Sigmoid colon (tissue), 7 donors: Measurements from ENCODE around the gene AUTS2. TPM values are rescaled to one million over a fixed set of nuclear protein-coding genes. Genes with fewer than 3 reads are reported as not detected.

ENCODE experiments used
- DNase-seq: peaks from one replicate; pipeline ENCODE4 v3.0.0-alpha.2; 2019
- H3K27ac ChIP-seq, 4 donors: fragments of 200-600 bp; sonication (generic); one replicate each; pipeline ENCODE4 v1.5.1; 2016 to 2019; ENCODE audit warnings: mild to moderate bottlenecking in 1 of 4
- H3K27me3 ChIP-seq, 3 donors: fragments of 200-600 bp; sonication (generic); one replicate each; pipeline ENCODE4 v1.5.1; 2019; ENCODE audit warnings: mild to moderate bottlenecking in 1 of 3
- H3K36me3 ChIP-seq, 4 donors: fragments of 200-600 bp; sonication (generic); one replicate each; pipeline ENCODE4 v1.5.1; 2016 to 2019
- H3K4me1 ChIP-seq, 4 donors: fragments of 200-600 bp; sonication (generic); one replicate each; pipeline ENCODE4 v1.5.1; 2017 to 2019
- H3K4me3 ChIP-seq, 4 donors: fragments of 200-600 bp; sonication (generic); one replicate each; pipeline ENCODE4 v1.5.1; 2017 to 2019; ENCODE audit warnings: mild to moderate bottlenecking in 2 of 4, moderate library complexity in 1 of 4
- H3K9me3 ChIP-seq, 4 donors: fragments of 200-600 bp in 3 of 4; sonication (generic) in 3 of 4; one replicate each; pipeline versions ENCODE4 v1.5.1 to v1.6.1; 2013 to 2019
- EP300 ChIP-seq, 4 donors: sonication (generic); formaldehyde crosslinking; IDR thresholded peaks; one replicate each; pipeline ENCODE4 v1.6.1; 2017; ENCODE audit warnings: antibody characterized with exemption in 4 of 4
- POLR2A ChIP-seq, 2 donors: fragments of 450-650 bp; IDR thresholded peaks; one replicate each; pipeline ENCODE4 v1.6.1; 2016; ENCODE audit warnings: antibody characterized with exemption in 2 of 2, mild to moderate bottlenecking in 2 of 2, moderate library complexity in 2 of 2
- POLR2AphosphoS5 ChIP-seq, 4 donors: sonication (generic); formaldehyde crosslinking; IDR thresholded peaks; one replicate each; pipeline ENCODE4 v1.6.1; 2017; ENCODE audit warnings: antibody characterized with exemption in 4 of 4
- WGBS, 2 donors: extraction: QIAGEN DNeasy Blood & Tissue Kit; methylation state at CpG; one replicate each; pipeline ENCODE4 v1.1.7; 2013; 5-methylcytosine and 5-hydroxymethylcytosine counted together
- intact Hi-C: fragments of 100-400 bp; cut with DNase I; formaldehyde crosslinking; loops from one replicate; pipeline ENCODE4 v1.15.1; 2023
- polyA plus RNA-seq, 3 donors: library from polyadenylated mRNA; stranded (reverse); fragments of 200-250 nt; gene quantifications; one replicate each; pipeline ENCODE4 v1.2.3, GENCODE V29; 2013
- total RNA-seq, 4 donors: library from RNA; depleted of rRNA; stranded (reverse); fragments of >200 nt; gene quantifications; one replicate each; pipeline ENCODE4 v1.1.0, GENCODE V29; 2016
- TF ChIP-seq, protein P1 (sequence below), 4 experiments: fragments of 450-650 bp in 3 of 4; fragments of 200-600 bp in 1 of 4; IDR thresholded peaks; one replicate each; pipeline ENCODE4 v1.5.1; 2016 to 2019; ENCODE audit warnings: antibody characterized with exemption in 4 of 4, mild to moderate bottlenecking in 3 of 4, moderate library complexity in 2 of 4
- donor health status: healthy with polysubstance abuse.
- donor health status: Bipolar disorder and iron deficiency.
- donor health status: healthy.

Gene AUTS2
- total and polyA plus RNA-seq, 7 donors = 3.6 to 55.7 (median 25.5) TPM

DNA sequence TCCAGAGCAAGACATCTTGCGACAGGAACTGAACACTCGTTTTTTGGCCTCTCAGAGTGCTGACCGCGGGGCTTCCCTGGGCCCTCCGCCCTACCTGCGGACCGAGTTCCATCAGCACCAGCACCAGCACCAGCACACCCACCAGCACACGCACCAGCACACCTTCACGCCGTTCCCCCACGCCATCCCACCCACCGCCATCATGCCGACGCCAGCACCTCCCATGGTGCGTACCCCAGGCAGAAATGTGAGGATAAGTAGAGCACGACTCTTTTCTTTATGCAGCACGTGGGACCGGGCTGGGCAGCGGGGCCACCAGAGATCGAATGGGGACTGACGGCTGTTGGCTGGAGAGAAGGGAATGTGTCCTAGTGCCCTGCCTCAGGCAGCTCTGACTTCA is 1167.8 kb downstream of the AUTS2 start:
- WGBS, 2 donors = 96 to 97% methylated on average over 21 of the region's 21 CpGs
- Histone ChIP-seq H3K36me3 (peaks cover 0 to 29% (median 10%) of the 10 kb centered on the region in 4 donors), H3K27me3 (no peaks in the 10 kb centered on the region), H3K27ac (no peak overlapping the region), H3K4me1 (no peaks in the 10 kb centered on the region), H3K4me3 (no peak overlapping the region), H3K9me3 (no peaks in the 10 kb centered on the region)
- no peak for DNase-seq
- intact Hi-C loops = no loop called here
- TF ChIP-seq POLR2A (IDR thresholded peaks at IDR 0.05) (no peak), POLR2AphosphoS5 (IDR thresholded peaks at IDR 0.05) (no peak), EP300 (IDR thresholded peaks at IDR 0.05) (no peak)
- TF ChIP-seq, protein P1, sequence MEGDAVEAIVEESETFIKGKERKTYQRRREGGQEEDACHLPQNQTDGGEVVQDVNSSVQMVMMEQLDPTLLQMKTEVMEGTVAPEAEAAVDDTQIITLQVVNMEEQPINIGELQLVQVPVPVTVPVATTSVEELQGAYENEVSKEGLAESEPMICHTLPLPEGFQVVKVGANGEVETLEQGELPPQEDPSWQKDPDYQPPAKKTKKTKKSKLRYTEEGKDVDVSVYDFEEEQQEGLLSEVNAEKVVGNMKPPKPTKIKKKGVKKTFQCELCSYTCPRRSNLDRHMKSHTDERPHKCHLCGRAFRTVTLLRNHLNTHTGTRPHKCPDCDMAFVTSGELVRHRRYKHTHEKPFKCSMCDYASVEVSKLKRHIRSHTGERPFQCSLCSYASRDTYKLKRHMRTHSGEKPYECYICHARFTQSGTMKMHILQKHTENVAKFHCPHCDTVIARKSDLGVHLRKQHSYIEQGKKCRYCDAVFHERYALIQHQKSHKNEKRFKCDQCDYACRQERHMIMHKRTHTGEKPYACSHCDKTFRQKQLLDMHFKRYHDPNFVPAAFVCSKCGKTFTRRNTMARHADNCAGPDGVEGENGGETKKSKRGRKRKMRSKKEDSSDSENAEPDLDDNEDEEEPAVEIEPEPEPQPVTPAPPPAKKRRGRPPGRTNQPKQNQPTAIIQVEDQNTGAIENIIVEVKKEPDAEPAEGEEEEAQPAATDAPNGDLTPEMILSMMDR (IDR thresholded peaks at IDR 0.05) = no peak

DNA sequence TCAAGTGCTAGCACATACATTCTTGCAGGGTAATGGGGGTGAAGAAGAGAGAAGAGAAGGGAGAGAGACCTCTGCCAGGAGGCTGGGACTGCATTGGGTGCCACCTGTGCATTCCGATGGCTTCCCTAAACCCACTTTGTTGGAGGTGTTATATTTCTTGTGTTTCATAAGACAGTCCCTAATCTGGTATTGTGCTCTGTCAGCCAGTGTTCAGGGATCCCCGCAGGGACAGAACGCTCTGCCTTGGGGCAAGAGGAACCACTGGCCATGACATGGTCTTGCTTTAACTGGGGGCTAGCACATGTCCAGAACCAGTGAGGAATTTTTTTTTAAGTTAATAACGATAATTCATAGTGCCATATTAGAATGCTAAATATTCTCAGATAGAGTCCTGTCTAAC is 1168.4 kb downstream of the AUTS2 start:
- no peak for DNase-seq
- H3K36me3 ChIP-seq = peaks cover 0 to 32% (median 10%) of the 10 kb centered on the region in 4 donors
- 97 to 98% methylated on average over 4 of the region's 4 CpGs for WGBS, 2 donors
- intact Hi-C loops = no loop called here
- no peaks in the 10 kb centered on the region for H3K27me3 ChIP-seq
- no peak overlapping the region for H3K27ac ChIP-seq
- H3K4me3 ChIP-seq = no peak overlapping the region
- TF ChIP-seq, protein P1 (IDR thresholded peaks at IDR 0.05) = no peak
- no peak for TF ChIP-seq POLR2A (IDR thresholded peaks at IDR 0.05)
- no peak for TF ChIP-seq POLR2AphosphoS5 (IDR thresholded peaks at IDR 0.05)
- no peak for TF ChIP-seq EP300 (IDR thresholded peaks at IDR 0.05)
- H3K9me3 ChIP-seq = no peaks in the 10 kb centered on the region
- no peaks in the 10 kb centered on the region for H3K4me1 ChIP-seq

DNA sequence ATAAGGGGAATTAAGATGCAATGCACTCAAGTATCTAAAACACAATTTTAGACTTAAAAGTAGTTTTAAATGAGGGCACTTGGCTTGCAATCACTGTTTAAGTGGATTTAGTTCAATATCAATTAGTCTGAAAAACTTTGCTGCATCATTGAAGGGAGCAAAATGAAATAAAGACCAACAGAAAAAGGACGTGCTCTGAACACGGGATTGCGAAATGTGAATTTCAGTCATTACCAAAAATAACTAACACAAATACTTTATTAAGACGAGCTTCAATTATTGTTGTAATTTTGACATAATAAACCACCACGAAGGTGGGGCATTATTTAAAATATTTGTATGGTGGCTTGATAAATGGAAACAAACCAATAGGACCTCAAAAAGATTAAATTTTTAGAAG is 1171.9 kb downstream of the AUTS2 start:
- Histone ChIP-seq H3K9me3 (no peaks in the 10 kb centered on the region), H3K27me3 (no peaks in the 10 kb centered on the region), H3K4me1 (no peaks in the 10 kb centered on the region), H3K4me3 (no peak overlapping the region), H3K36me3 (peaks cover 0 to 42% (median 15%) of the 10 kb centered on the region in 4 donors), H3K27ac (no peak overlapping the region)
- 93% methylated on average over 5 of the region's 5 CpGs for WGBS, 2 donors
- intact Hi-C loops = no loop called here
- DNase-seq = no peak
- TF ChIP-seq POLR2AphosphoS5 (IDR thresholded peaks at IDR 0.05) (no peak), POLR2A (IDR thresholded peaks at IDR 0.05) (no peak), EP300 (IDR thresholded peaks at IDR 0.05) (no peak)
- TF ChIP-seq, protein P1 (IDR thresholded peaks at IDR 0.05) = no peak

DNA sequence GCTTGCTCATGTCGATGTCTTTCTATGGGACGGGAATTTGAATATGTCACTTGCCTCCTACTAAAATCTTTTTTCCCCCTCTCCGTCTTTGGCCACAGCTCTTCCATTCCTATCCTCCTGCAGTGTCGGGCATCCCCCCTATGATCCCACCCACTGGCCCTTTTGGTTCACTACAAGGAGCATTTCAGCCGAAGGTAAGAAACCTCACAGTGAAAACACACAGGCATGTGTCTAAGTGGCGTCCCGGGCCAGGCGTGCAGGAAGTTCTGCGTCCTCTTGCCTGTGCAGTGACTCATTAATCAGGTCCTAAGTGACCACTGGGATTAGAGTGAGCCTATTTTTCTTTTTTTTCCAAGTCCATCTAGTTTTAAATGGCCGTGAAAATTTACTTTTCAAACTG is 1173.2 kb downstream of the AUTS2 start:
- WGBS, 2 donors = 93 to 96% methylated on average over 10 of the region's 10 CpGs
- no peaks in the 10 kb centered on the region for H3K4me1 ChIP-seq
- H3K9me3 ChIP-seq = no peaks in the 10 kb centered on the region
- intact Hi-C loops = no loop called here
- no peak for TF ChIP-seq EP300 (IDR thresholded peaks at IDR 0.05)
- TF ChIP-seq POLR2A (IDR thresholded peaks at IDR 0.05) = no peak
- TF ChIP-seq, protein P1 (IDR thresholded peaks at IDR 0.05) = no peak
- no peak for TF ChIP-seq POLR2AphosphoS5 (IDR thresholded peaks at IDR 0.05)
- no peaks in the 10 kb centered on the region for H3K27me3 ChIP-seq
- H3K36me3 ChIP-seq = peaks cover 0 to 33% (median 7%) of the 10 kb centered on the region in 4 donors
- no peak overlapping the region for H3K4me3 ChIP-seq
- H3K27ac ChIP-seq = no peak overlapping the region
- DNase-seq = no peak

DNA sequence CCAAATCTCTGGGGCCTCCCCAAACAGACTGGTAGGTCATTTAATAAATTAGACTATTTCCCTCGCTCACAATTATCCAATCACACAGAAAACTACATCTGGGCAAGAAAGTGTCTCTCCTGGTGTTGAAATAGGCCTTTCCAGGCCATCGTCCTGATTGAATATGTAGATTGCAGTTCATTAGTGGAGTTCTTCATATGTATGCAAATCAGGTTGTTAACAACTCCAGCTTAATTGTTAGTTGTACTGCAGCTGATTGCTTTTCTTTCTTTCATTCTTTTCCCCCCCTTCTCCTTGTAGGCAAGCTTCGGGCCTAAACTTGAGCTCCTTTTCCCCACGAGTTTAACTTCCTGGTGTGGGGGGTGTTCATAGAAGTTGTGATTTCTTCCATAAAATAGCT is 1174.6 kb downstream of the AUTS2 start:
- no peak for TF ChIP-seq POLR2A (IDR thresholded peaks at IDR 0.05)
- TF ChIP-seq EP300 (IDR thresholded peaks at IDR 0.05) = no peak
- TF ChIP-seq, protein P1 (IDR thresholded peaks at IDR 0.05) = no peak
- TF ChIP-seq POLR2AphosphoS5 (IDR thresholded peaks at IDR 0.05) = no peak
- WGBS, 2 donors = 88 to 90% methylated on average over 4 of the region's 4 CpGs
- H3K4me3 ChIP-seq = no peak overlapping the region
- no peaks in the 10 kb centered on the region for H3K9me3 ChIP-seq
- no peak overlapping the region for H3K27ac ChIP-seq
- H3K4me1 ChIP-seq = no peaks in the 10 kb centered on the region
- H3K27me3 ChIP-seq = no peaks in the 10 kb centered on the region
- intact Hi-C loops = no loop called here
- DNase-seq = no peak
- peaks cover 0 to 36% (median 5%) of the 10 kb centered on the region in 4 donors for H3K36me3 ChIP-seq
